Kidney (tissue), 14 donors: ENCODE results near the gene TRPC1. TPM values are rescaled to one million over a fixed set of nuclear protein-coding genes. Genes with fewer than 3 reads are reported as not detected.

ENCODE experiments used
- DNase-seq, 5 donors: peaks; one replicate each; pipeline ENCODE4 v3.0.0-alpha.2; 2013 to 2020
- FAIRE-seq: peaks from 2 replicates; lab custom pipeline; 2012; peaks lifted over from hg19 to GRCh38; lab: Jason Lieb, UNC
- H3K27ac ChIP-seq, 2 donors: one replicate each; pipeline ENCODE4 v1.7.0; 2013; ENCODE audit warnings: low read depth in 2 of 2, low read length in 2 of 2, inconsistent platforms in 1 of 2
- H3K27me3 ChIP-seq: one replicate; pipeline ENCODE4 v1.7.1; 2013; ENCODE audit warnings: low read length, inconsistent platforms; ENCODE audit not compliant: control insufficient read depth, insufficient read depth
- H3K36me3 ChIP-seq, 3 donors: one replicate each; pipeline versions ENCODE4 v1.7.0 to v1.7.1; 2013; ENCODE audit warnings: low read length in 3 of 3, control low read depth in 1 of 3, inconsistent platforms in 1 of 3; ENCODE audit not compliant: insufficient read depth in 3 of 3, control insufficient read depth in 2 of 3
- H3K4me1 ChIP-seq, 3 donors: one replicate each; pipeline versions ENCODE4 v1.7.0 to v1.7.1; 2013; ENCODE audit warnings: low read length in 3 of 3, inconsistent platforms in 1 of 3, low read depth in 1 of 3; ENCODE audit not compliant: control insufficient read depth in 2 of 3, insufficient read depth in 2 of 3
- H3K4me3 ChIP-seq, 3 donors: one replicate each; pipeline versions ENCODE4 v1.7.0 to v1.8.1; 2013; ENCODE audit warnings: low read length in 3 of 3, control low read depth in 1 of 3, inconsistent platforms in 1 of 3
- H3K9ac ChIP-seq, 3 donors: one replicate each; pipeline versions ENCODE4 v1.7.0 to v1.7.1; 2013; ENCODE audit warnings: low read length in 3 of 3, control low read depth in 1 of 3, inconsistent platforms in 1 of 3
- H3K9me3 ChIP-seq, 3 donors: one replicate each; pipeline versions ENCODE4 v1.7.0 to v1.7.1; 2013; ENCODE audit warnings: low read length in 3 of 3, control low read depth in 1 of 3, inconsistent platforms in 1 of 3; ENCODE audit not compliant: control insufficient read depth in 2 of 3, insufficient read depth in 1 of 3
- CTCF ChIP-seq: IDR thresholded peaks from 3 replicates; pipeline ENCODE4 v1.5.1; 2012; ENCODE audit warnings: mild to moderate bottlenecking, moderate library complexity, borderline replicate concordance; ENCODE audit not compliant: insufficient read depth; ENCODE audit errors: extremely low read depth
- intact Hi-C: fragments of 100-400 bp; cut with DNase I; formaldehyde crosslinking; loops from one replicate; pipeline ENCODE4 v1.11.1; 2022
- polyA plus RNA-seq: library from polyadenylated mRNA; stranded (reverse); fragments of 350-450 nt; fragmentation: Illumina TruSeq; extraction: RNeasy Lipid Tissue Mini Kit (QIAGEN cat#74804); gene quantifications from one replicate; pipeline ENCODE4 v1.2.3, GENCODE V29; 2014; ENCODE audit warnings: low read depth, low replicate concordance; ENCODE audit not compliant: insufficient read depth
- total RNA-seq: library from RNA; stranded (reverse); fragmentation: NEBNext Ultra II Directional; extraction: Animal tissue kit (Norgen Biotek cat#: 25700); gene quantifications from one replicate; pipeline ENCODE4 v1.2.1, GENCODE V29; 2021
- donor health status: control.
- donor health status: control.
- donor health status: control.
- donor health status: control.
- donor health status: control.
- donor health status: DM: yes; HTN: yes; CAD: no.
- donor health status: Normal renal cell carcinoma (clear cell type).

Gene TRPC1
- total and polyA plus RNA-seq, 2 donors from 2014 or later = 3.2 to 13.2 TPM

- FAIRE-seq (no peak), DNase-seq (no peak)
- Histone ChIP-seq H3K9me3 (no peaks in the 10 kb centered on the region), H3K36me3 (no peaks in the 10 kb centered on the region), H3K27me3 (no peaks in the 10 kb centered on the region), H3K27ac (no peak overlapping the region), H3K4me1 (no peaks in the 10 kb centered on the region), H3K9ac (no peak overlapping the region), H3K4me3 (no peak overlapping the region)
- intact Hi-C loops = no loop called here
- no peak for TF ChIP-seq CTCF
Measured at GRCh38 chr3:142815803-142816202, 92.0 kb downstream of the TRPC1 start.

- DNase-seq (no peak), FAIRE-seq (no peak)
- no peak for TF ChIP-seq CTCF
- Histone ChIP-seq H3K9ac (no peak overlapping the region), H3K27me3 (no peaks in the 10 kb centered on the region), H3K4me3 (no peak overlapping the region), H3K9me3 (no peaks in the 10 kb centered on the region), H3K4me1 (no peaks in the 10 kb centered on the region), H3K36me3 (no peaks in the 10 kb centered on the region), H3K27ac (no peak overlapping the region)
- intact Hi-C loops = no loop called here
Measured at GRCh38 chr3:142817356-142817755, 93.5 kb downstream of the TRPC1 start.

GRCh38 chr3:142817897-142818296 is 94.1 kb downstream of the TRPC1 start:
- FAIRE-seq = no peak
- intact Hi-C loops = no loop called here
- no peak for TF ChIP-seq CTCF

GRCh38 chr3:142818651-142819050 is 94.8 kb downstream of the TRPC1 start:
- Histone ChIP-seq H3K9me3 (no peaks in the 10 kb centered on the region), H3K27me3 (no peaks in the 10 kb centered on the region), H3K4me3 (no peak overlapping the region), H3K9ac (no peak overlapping the region), H3K36me3 (no peaks in the 10 kb centered on the region), H3K27ac (no peak overlapping the region), H3K4me1 (no peaks in the 10 kb centered on the region)
- FAIRE-seq (no peak), DNase-seq (no peak)
- no peak for TF ChIP-seq CTCF
- intact Hi-C loops = no loop called here

More at GRCh38 chr3:142817897-142818296, 94.1 kb downstream of the TRPC1 start:
- Histone ChIP-seq H3K27ac (no peak overlapping the region), H3K4me1 (no peaks in the 10 kb centered on the region), H3K9ac (no peak overlapping the region), H3K9me3 (no peaks in the 10 kb centered on the region), H3K4me3 (no peak overlapping the region), H3K27me3 (no peaks in the 10 kb centered on the region), H3K36me3 (no peaks in the 10 kb centered on the region)
- no peak for DNase-seq
